HG02571 (cell line): ENCODE results near the gene IL21.

Experiments
- ATAC-seq: cut with Tn5 transposase; IDR thresholded peaks from one replicate; pipeline ENCODE4 v1.9.1; 2021; ENCODE audit warnings: mild to moderate bottlenecking, moderate library complexity; ENCODE audit not compliant: unreplicated experiment

The IL21 gene

GRCh38 chr4:122635205-122635604, 14.3 kb upstream of the IL21 start:
- no peak for ATAC-seq

- ATAC-seq: no peak
Observed at GRCh38 chr4:122633211-122633610, 12.3 kb upstream of the IL21 start.

GRCh38 chr4:122632396-122633143, 11.7 kb upstream of the IL21 start:
- ATAC-seq: peak; percentile 89

- no peak for ATAC-seq
Observed at GRCh38 chr4:122625156-122625555, 4.3 kb upstream of the IL21 start.

- ATAC-seq: no peak
Observed at GRCh38 chr4:122624205-122624604, 3.3 kb upstream of the IL21 start.

- ATAC-seq: no peak
Observed at GRCh38 chr4:122623637-122624166, 2.8 kb upstream of the IL21 start.

GRCh38 chr4:122622400-122622799, 1.5 kb upstream of the IL21 start:
- ATAC-seq: no peak

- ATAC-seq: no peak
Observed at GRCh38 chr4:122619611-122620010, 1.3 kb downstream of the IL21 start.

- no peak for ATAC-seq
Observed at GRCh38 chr4:122617597-122618593, 3.0 kb downstream of the IL21 start.

GRCh38 chr4:122616915-122617596, 3.8 kb downstream of the IL21 start:
- ATAC-seq: no peak

- ATAC-seq: no peak
Observed at GRCh38 chr4:122614621-122615020, 6.2 kb downstream of the IL21 start.

GRCh38 chr4:122612540-122612939, 8.3 kb downstream of the IL21 start:
- ATAC-seq: no peak

GRCh38 chr4:122606364-122607043, 14.4 kb downstream of the IL21 start:
- no peak for ATAC-seq

GRCh38 chr4:122604146-122604545, 16.7 kb downstream of the IL21 start:
- ATAC-seq: no peak

- ATAC-seq: no peak
Observed at GRCh38 chr4:122603156-122603574, 17.7 kb downstream of the IL21 start.

- ATAC-seq: no peak
Observed at GRCh38 chr4:122602277-122603142, 18.4 kb downstream of the IL21 start.

- ATAC-seq: no peak
Observed at GRCh38 chr4:122591196-122591595, 29.7 kb downstream of the IL21 start.

GRCh38 chr4:122588453-122589238, 32.2 kb downstream of the IL21 start:
- ATAC-seq: no peak

- no peak for ATAC-seq
Observed at GRCh38 chr4:122584519-122584918, 36.3 kb downstream of the IL21 start.
